GM21786 (cell line): Measurements from ENCODE around the gene SMARCA4.
A peak's percentile ranks its signal among the peaks of the same experiment; 100 is the strongest.

Experiments used
- ATAC-seq: cut with Tn5 transposase; IDR thresholded peaks from one replicate; pipeline ENCODE4 v1.9.1; 2021; ENCODE audit not compliant: unreplicated experiment

SMARCA4 gene

DNA sequence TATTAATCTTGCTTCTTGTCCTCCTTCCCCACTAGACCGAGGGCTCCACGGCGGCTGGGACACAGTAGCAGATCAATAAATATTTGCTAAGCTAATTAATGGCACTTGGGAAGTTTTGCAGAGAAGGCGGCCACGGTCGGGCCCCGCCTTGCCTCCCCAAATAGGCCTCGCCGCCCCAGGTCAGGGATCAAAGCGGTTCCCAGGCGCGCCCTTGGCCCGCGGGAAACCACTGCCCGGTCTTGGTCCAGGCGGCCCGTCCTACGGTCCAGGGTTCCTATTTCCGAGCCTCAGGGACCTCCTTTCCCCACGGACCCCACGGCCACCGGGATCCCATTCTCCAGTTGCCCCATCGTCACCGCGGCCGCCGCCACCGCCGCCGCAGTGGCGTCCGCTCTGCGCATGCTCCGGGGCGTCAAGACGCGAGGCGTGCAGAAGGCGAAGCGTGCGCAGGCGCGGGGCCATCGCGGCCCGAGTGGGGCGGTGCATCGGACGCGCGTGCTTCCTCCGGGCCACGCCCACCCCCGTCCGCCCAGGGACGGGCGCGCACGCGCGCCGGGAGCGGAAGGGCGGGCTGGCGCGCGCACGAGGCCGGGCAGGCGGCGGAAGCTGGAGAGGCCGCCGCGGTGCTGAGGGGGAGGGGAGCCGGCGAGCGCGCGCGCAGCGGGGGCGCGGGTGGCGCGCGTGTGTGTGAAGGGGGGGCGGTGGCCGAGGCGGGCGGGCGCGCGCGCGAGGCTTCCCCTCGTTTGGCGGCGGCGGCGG, at the start of gene SMARCA4:
SMARCA4 (plus strand) TSS at position 717 of the 759 bp plus-strand sequence. CDS start 23,122 bp downstream, outside the sequence.
- ATAC-seq = peak; percentile 68

DNA sequence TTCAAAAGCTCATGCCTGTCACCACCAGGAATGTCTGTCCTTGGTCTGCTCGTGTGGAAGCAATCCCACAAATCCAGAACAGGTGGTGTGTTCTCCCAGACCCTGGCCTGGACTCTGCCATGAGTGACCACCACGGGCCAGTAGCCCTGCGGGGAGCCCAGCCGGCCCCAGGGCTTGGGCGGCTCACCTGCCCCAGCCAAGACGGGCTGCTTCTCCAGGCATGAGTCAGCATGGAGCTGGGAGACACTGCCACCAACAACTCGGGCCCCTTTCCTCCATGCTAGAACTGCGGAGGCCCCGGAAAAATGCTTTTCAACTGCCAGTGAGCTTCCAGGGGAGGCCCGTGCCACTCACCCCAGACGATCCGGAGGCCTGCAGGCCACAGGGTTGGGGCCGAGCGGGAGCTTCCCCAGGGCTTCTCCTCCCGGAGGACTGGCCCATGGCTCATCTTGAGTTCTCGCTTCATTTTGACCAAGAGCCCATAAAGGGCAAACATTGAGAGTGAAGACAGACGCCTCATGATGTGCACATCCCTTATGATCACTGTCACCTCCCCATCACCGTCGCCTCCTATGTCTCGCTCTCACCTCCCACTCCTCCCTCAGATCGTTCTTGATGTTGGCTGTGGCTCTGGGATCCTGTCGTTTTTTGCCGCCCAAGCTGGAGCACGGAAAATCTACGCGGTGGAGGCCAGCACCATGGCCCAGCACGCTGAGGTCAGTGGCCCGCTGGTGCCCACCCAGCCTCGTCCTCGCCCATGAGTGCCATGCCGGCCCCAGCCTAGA, 49.1 kb upstream of the SMARCA4 start:
- ATAC-seq = no peak

DNA sequence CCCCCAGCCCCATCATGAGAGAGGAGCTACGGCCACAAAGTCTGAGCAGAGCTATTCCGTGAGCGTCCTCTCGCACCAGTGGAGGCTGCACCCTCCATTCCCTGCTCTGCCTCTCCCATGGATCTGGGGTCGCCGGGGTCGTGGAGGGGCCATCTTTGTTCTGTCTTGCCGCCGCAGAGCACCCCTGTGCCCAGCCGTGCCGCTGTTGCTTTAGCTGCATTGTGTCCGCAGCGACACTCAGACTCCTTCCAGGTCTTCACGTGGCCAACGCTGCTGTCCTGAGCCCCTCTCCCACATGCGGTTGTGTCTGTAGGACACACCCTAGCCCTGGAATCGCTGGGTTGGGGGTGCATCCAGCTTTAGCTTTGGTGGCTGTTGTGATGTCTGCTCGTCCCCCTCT, 48.2 kb upstream of the SMARCA4 start:
- no peak for ATAC-seq

DNA sequence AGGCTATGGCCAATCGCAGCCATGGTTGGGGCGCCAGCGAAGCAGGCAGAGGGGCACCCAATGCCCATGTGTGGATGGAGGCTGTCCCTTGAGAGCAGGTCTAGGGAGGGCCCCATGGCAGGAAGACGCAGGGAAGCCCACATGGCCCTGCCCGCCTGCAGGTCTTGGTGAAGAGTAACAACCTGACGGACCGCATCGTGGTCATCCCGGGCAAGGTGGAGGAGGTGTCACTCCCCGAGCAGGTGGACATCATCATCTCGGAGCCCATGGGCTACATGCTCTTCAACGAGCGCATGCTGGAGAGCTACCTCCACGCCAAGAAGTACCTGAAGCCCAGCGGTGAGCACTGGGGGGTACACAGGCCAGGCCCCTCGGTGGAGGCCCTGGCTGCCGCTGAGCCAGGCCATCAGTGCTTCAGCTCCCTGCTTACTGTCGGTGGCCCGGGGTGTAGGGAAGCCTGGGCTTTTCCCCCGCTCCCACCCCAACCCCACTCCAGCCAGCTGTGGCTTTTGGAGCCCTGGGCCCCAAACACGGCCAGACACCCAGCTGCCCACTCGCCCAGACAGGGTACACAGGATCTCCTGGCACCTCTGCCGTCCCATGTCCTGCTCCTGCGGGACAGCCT, 47.0 kb upstream of the SMARCA4 start:
- ATAC-seq = no peak

DNA sequence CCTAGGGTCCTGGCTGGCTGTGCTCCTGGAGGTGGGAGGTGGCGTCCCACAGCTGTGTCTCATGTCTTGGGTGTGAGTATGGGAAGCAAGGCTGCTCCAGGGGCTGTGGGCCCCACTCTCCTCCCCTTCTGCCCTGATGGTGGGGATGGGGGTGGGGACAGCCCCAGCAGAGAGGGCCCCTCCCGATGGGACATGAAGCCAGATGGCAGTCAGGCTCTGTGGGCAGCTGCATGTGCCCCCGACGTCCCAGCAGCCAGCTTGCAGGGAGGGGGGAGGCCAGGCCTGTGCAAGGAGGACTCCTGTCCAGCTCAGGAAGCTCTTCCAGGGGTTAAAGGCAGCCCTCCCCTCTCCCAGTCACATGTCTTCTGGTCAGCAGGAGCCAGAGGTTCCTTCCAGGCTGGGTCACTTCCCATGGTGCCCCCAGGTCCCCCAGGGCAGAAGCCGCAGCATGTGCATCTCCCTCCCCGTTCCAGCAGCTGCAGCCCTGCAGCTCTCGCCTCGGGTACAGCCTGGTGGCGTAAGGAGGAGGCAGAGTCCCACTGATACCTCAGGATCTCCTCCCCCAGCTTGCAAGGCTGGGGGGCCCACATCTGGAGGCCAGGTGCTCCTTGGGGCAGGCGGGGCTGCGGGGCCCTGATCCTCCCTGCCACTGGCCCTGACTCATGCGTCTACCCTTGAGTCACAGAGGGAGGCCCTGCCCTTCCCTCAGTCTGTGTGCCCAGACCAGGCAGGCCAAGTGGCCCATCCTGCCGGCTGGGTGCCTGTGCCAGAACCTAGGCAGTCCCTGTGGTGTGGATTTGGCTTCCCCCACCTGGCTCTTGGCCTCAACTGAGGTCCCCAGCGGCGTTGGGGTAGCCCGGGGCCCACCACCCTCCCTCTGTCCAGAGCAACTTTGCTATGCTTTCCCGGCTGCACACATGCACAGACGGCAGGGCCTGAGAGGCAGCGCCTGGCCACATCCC, 45.4 kb upstream of the SMARCA4 start:
- ATAC-seq = no peak

DNA sequence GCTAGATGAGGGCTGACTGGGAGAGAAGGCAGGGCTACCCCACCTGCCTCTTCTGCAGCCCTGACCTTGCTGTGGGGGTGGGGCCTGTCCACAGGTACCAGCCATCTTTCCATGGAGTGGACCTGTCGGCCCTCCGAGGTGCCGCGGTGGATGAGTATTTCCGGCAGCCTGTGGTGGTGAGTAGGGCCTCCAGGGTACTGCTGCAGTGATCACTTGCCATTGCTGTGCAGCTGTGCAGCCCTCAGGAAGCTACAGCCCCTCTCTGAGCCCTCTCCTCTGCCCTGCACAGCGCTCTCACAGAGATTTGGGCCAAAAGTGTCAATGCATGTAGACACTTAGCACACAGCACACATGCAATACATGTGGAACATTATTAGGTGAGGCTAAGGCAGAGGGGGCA, 44.2 kb upstream of the SMARCA4 start:
- no peak for ATAC-seq

DNA sequence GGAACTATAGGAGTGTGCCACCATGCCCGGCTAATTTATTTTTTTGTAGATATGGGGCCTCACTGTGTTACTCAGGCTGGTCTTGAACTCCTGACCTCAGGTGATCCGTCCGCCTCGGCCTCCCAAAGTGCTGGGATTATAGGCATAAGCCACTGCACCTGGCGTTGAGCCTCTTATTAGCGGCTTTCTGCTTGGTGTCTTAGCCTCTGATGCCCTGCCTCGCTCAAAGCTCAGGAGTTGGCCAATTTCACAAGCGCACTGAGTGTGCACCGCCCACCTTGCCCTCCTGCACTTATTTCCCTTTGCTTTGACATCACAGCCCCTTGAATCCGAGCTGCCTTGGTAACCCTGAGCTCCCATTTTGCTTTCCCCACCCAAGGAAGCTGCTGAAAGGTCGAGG, 42.5 kb upstream of the SMARCA4 start:
- ATAC-seq = no peak

DNA sequence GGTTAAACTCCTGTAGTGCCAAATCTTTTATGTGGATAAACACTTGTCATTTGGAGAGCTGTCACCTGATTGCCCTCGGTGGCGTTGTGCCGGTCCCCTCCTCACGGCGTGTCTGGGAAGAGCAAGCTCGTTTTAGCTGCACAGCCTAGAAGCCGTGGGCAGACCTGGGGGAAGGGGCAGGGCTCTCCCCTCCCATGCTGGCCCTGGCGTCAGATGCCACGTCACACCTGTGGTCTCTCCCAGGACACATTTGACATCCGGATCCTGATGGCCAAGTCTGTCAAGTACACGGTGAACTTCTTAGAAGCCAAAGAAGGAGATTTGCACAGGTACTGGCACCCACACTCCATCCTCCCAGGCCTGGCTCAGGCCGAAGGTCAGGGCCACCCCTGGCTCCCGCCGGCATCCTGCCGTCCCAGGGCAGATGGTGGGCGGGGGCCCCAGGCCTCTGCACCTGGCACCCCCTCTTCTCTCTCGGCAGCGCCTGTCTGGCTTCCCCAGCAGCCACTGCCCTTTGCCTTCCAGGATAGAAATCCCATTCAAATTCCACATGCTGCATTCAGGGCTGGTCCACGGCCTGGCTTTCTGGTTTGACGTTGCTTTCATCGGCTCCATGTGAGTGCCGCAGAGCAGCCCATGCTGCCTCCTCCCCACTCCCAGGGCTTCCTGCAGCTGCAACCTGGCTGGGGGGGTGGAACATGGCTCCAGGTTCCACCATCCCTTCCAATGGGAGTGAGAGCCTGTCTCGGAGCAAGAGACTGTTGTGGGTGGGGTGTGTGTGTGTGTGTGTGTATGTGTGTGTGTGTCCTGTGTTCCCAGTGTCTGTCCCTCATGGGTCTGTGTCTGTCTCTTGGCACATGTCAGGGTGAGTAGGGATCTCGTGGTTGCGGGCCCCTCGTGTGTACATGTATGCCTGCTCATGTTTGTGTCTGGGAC, 41.2 kb upstream of the SMARCA4 start:
- no peak for ATAC-seq

DNA sequence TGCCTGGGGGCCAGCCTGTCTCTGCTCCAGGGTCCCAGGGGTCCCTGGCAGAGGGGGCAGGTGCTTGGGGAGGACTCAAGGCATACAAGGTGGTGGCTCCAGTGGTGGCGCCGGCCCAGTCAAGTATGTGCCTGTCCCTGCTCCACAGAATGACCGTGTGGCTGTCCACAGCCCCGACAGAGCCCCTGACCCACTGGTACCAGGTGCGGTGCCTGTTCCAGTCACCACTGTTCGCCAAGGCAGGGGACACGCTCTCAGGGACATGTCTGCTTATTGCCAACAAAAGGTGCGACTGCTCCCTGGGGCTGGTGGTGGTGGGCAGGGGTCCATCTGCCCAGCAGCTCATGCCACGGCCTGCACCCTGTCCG, 40.6 kb upstream of the SMARCA4 start:
- ATAC-seq = no peak

DNA sequence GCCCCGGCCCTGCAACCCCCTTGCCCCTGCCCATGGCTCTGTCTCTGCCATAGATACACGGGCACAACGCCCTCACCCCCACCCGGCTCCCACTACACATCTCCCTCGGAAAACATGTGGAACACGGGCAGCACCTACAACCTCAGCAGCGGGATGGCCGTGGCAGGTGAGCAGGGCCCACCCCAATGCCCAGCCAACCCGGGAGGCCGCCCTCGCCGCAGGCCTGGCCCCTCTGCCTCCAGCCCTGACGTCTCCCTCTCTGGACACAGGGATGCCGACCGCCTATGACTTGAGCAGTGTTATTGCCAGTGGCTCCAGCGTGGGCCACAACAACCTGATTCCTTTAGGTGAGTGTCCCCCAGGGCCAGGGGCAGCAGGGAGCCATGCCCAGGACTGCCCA, 40.0 kb upstream of the SMARCA4 start:
- ATAC-seq = no peak

DNA sequence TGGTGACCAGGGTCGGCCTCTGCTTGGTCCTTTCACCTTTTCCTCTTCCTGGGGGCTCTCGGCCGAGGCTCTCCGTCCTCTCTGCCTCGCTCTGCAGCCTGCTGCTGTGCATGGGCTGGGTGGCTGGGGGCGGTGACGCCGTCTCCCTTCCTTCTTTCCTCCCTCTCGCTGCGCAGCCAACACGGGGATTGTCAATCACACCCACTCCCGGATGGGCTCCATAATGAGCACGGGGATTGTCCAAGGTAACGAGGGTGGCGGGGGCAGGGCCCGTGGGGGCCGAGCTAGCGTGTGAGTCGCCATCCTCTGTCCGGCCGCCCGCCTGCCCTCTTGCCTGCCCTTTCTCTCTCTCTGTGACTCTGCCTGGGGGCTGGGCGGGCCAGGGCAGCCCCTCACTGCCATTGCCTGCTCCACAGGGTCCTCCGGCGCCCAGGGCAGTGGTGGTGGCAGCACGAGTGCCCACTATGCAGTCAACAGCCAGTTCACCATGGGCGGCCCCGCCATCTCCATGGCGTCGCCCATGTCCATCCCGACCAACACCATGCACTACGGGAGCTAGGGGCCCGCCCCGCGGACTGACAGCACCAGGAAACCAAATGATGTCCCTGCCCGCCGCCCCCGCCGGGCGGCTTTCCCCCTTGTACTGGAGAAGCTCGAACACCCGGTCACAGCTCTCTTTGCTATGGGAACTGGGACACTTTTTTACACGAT, 39.5 kb upstream of the SMARCA4 start:
- no peak for ATAC-seq

DNA sequence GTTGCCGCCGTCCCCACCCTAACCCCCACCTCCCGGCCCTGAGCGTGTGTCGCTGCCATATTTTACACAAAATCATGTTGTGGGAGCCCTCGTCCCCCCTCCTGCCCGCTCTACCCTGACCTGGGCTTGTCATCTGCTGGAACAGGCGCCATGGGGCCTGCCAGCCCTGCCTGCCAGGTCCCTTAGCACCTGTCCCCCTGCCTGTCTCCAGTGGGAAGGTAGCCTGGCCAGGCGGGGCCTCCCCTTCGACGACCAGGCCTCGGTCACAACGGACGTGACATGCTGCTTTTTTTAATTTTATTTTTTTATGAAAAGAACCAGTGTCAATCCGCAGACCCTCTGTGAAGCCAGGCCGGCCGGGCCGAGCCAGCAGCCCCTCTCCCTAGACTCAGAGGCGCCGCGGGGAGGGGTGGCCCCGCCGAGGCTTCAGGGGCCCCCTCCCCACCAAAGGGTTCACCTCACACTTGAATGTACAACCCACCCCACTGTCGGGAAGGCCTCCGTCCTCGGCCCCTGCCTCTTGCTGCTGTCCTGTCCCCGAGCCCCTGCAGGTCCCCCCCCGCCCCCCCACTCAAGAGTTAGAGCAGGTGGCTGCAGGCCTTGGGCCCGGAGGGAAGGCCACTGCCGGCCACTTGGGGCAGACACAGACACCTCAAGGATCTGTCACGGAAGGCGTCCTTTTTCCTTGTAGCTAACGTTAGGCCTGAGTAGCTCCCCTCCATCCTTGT, 38.8 kb upstream of the SMARCA4 start:
- ATAC-seq = no peak

DNA sequence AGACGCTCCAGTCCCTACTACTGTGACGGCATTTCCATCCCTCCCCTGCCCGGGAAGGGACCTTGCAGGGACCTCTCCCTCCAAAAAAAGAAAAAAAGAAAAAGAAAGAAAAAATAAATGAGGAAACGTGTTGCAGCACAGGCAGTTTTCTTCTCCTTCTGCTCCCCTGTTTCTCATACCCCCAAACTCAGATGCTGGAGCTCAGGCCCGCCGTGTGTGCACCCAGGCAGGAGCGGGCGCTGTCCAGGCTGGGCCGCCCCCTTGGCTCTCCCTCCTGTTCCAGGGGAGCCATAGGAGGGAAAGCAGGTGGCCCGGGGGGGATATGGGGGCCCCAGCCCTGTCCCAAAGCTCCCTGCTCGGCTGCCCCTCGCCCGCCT, 38.2 kb upstream of the SMARCA4 start:
- no peak for ATAC-seq

DNA sequence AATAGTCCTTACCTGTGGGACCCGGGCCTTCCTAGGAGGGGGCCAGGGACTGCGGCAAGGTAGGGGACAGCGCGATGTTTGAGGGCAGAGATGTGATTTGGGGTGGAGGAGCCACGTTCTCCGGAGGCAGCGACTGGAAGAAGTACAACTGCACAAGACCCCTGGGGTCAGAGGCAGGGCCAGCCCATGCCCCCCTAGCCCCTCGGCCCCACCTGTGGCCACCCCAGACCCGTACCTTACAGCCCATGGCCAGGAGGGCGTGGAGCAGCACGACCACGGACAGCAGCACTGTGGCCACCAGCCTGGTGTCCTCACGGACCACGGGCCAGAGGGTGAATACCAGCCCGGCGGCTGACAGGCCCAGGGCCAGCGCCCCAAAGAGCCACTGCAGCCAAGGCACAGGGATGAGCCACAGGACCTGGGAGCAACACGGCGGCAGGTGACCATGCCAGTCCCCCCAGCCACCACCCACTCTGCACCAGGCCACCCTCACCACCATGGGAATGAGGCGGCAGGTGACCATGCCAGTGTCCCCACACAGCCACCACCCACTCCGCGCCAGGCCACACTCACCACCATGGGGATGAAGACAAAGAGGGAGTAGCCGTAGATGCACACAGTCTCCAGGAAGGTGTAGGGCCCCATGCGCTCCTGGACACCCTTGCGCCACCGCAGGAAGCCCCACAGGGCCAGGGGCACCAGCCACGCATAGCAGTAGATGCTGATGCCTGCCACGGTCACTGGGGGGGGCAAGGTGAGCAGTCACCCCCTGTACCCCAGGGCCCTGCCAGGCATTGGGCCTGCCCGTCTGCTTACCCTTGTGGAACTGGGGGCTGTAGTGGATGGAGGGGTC, 37.3 kb upstream of the SMARCA4 start:
- ATAC-seq = no peak

DNA sequence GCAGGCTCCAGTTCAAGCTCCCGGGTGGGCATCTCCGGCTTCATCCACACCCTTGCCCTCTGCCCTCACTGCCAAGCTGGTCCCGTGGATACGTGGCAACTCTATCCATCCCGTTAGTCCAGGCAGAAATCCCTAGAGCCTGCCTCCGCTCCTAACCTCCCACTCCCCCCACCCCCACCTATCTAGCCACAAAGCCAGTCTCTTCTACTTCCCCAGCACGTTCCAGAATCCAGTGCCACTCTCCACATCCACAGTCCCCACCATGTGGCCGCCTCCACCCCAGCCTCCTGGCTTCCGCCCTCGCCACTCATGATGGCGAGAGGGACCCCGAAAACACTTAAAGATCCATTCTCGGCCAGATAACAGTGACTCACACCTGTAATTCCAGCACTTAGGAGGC, 36.2 kb upstream of the SMARCA4 start:
- ATAC-seq = no peak

DNA sequence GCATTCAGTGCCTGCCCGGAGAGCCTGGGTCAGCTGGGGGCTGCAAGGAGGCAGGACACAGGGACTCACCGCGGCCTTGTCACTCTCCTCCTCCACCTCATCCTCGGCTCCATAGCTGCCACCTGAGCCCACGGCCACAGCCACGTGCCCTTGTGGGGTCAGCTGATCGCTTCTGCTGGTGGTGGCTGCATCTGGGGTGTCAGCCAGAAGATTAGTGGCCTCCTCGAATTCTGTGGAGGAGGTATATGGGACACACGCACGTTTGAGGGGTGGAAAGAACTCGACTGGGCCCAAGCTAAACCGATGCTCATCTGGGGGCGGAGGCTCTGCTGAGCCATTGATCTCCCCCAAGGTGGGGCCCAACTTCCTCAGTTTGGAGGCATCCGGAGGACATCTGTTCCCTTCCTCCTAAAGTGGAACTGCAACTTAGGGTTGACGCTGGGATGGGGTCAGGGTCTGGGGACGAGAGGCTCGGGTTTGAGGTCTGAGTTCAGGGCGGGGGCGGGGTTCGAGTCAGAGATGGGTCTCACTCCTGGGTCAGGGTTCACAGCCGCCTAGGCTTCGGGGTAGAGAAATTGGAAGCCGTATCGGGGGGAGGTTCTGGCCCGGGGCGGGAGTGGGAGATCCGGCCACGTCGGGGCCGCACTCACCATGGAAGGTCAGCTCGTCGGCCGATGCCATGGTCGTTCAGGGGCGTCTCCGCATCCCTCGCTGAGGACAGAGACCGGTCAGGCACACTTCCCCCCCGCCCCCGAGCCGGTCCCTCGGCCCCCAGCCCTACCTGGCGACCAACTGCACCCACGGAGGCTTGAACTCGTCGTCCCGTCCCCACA, 32.9 kb upstream of the SMARCA4 start:
- ATAC-seq = no peak
